Omental fat pad (tissue), 4 donors: ENCODE data around the gene ASPHD1. TPM values are rescaled to one million over a fixed set of nuclear protein-coding genes. Genes with fewer than 3 reads are reported as not detected.
"Not testable (repeated sequence)": the region's sequence is repeated elsewhere in the genome, so short reads cannot be mapped to it uniquely, and the experiment has no call there.

ENCODE experiments used
- ATAC-seq: fragments of 150-250 bp; one replicate; pipeline ENCODE4 v1.9.1; 2016; ENCODE audit warnings: mild to moderate bottlenecking, moderate library complexity; ENCODE audit not compliant: low FRiP score
- DNase-seq: peaks from one replicate; pipeline ENCODE4 v3.0.0-alpha.2; 2019; ENCODE audit warnings: low spot score
- total RNA-seq, 4 donors: library from RNA; depleted of rRNA; stranded (reverse); fragments of >200 nt; gene quantifications; one replicate each; pipeline ENCODE4 v1.1.0, GENCODE V29; 2016
- TF ChIP-seq, protein P1 (sequence below), 3 donors: fragments of 450-650 bp; IDR thresholded peaks; one replicate each; pipeline ENCODE4 v1.5.1; 2016 to 2017; ENCODE audit warnings: antibody characterized with exemption in 3 of 3, mild to moderate bottlenecking in 3 of 3, moderate library complexity in 2 of 3

The ASPHD1 gene
- total RNA-seq, 4 donors from 2014 or later: 4.0 to 14.0 (median 10.6) TPM; not detected in 1

- ATAC-seq: no peak
- DNase-seq: no peak
- TF ChIP-seq, protein P1, sequence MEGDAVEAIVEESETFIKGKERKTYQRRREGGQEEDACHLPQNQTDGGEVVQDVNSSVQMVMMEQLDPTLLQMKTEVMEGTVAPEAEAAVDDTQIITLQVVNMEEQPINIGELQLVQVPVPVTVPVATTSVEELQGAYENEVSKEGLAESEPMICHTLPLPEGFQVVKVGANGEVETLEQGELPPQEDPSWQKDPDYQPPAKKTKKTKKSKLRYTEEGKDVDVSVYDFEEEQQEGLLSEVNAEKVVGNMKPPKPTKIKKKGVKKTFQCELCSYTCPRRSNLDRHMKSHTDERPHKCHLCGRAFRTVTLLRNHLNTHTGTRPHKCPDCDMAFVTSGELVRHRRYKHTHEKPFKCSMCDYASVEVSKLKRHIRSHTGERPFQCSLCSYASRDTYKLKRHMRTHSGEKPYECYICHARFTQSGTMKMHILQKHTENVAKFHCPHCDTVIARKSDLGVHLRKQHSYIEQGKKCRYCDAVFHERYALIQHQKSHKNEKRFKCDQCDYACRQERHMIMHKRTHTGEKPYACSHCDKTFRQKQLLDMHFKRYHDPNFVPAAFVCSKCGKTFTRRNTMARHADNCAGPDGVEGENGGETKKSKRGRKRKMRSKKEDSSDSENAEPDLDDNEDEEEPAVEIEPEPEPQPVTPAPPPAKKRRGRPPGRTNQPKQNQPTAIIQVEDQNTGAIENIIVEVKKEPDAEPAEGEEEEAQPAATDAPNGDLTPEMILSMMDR (IDR thresholded peaks at IDR 0.05): no peak
Measured at GRCh38 chr16:29868396-29869009, 31.8 kb upstream of the ASPHD1 start.

DNA sequence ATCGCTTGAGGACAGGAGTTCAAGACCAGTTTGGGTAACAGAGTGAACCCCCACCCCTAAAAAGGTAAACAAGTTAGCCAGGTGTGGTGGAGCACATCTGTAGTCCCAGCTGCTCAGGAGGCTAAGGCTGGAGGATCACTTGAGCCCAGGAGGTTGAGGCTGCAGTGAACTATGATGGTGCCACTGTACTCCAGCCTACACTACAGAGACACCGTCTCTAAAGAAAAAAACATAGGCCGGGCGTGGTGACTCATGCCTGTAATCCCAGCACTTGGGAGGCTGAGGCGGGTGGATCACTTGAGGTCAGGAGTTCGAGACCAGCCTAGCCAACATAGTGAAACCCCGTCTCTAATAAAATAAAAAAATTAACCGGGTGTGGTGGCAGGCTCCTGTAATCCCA lies 31.2 kb upstream of the ASPHD1 start:
- not testable (repeated sequence) for ATAC-seq, DNase-seq

DNA sequence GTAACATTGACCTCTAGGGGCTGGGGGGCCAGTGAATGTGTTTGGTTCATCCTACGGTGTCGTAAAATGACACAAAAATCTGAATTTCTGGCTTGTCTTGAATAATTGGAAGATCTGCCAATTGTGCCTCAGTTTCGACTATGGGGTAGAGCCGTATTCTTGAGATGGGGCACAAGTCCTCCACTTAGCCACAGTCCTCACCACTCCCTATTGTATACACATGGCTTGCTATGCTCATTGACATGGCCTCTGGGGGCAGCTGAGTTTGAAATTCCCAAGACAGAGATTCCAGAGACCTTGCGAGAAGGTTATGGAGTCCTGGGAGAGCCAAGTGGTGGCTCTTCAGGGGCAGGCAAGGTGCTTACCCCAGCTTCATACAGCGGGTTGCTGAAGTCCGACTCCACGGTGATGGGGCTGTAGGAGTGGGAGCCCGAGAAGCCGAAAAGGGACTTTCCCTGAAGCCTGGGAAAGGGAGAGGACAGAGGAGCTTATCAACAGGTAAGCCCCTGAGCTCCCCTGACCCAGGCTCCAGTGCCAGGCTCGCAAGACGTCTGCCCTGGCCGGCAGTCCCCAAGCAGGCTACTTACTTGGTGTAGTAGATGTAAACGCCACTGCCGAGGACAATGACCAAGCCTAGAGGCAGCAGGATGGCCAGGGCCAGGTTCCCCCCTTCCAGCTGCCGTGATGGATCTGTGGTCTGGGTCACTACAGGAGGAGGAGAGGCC lies 28.3 kb upstream of the ASPHD1 start:
- TF ChIP-seq, protein P1 (IDR thresholded peaks at IDR 0.05): no peak
- no peak for ATAC-seq
- no peak for DNase-seq

- TF ChIP-seq, protein P1 (IDR thresholded peaks at IDR 0.05): no peak
- ATAC-seq (no peak), DNase-seq (no peak)
Measured at GRCh38 chr16:29873319-29873718, 27.0 kb upstream of the ASPHD1 start.

GRCh38 chr16:29875206-29875605 lies 25.1 kb upstream of the ASPHD1 start:
- DNase-seq (no peak), ATAC-seq (no peak)
- TF ChIP-seq, protein P1 (IDR thresholded peaks at IDR 0.05): no peak

GRCh38 chr16:29876217-29876593 lies 24.1 kb upstream of the ASPHD1 start:
- TF ChIP-seq, protein P1 (IDR thresholded peaks at IDR 0.05): no peak
- no peak for DNase-seq
- ATAC-seq: no peak

GRCh38 chr16:29876594-29877249 lies 23.6 kb upstream of the ASPHD1 start:
- no peak for ATAC-seq
- TF ChIP-seq, protein P1 (IDR thresholded peaks at IDR 0.05): no peak
- DNase-seq: no peak
